SU-DHL-6 (cell line): ENCODE data around the gene FPR2.

ENCODE experiments used
- EZH2phosphoT487 ChIP-seq: fragments of 200-600 bp; sonication (generic), shearing (Covaris generic); conservative IDR thresholded peaks from 2 replicates; pipeline ENCODE4 v1.6.1; 2018; ENCODE audit warnings: mild to moderate bottlenecking, antibody characterized with exemption, low read length, moderate library complexity, mixed read lengths
- TF ChIP-seq, protein P1 (sequence below): fragments of 200-600 bp; sonication (generic); IDR thresholded peaks from one replicate; pipeline ENCODE4 v1.5.1; 2017; ENCODE audit warnings: antibody characterized with exemption, mild to moderate bottlenecking, low read length, moderate library complexity; ENCODE audit not compliant: insufficient read depth, poor library complexity, severe bottlenecking

GRCh38 chr19:51788029-51788428 lies 27.0 kb downstream of the FPR2 start:
- TF ChIP-seq, protein P1, sequence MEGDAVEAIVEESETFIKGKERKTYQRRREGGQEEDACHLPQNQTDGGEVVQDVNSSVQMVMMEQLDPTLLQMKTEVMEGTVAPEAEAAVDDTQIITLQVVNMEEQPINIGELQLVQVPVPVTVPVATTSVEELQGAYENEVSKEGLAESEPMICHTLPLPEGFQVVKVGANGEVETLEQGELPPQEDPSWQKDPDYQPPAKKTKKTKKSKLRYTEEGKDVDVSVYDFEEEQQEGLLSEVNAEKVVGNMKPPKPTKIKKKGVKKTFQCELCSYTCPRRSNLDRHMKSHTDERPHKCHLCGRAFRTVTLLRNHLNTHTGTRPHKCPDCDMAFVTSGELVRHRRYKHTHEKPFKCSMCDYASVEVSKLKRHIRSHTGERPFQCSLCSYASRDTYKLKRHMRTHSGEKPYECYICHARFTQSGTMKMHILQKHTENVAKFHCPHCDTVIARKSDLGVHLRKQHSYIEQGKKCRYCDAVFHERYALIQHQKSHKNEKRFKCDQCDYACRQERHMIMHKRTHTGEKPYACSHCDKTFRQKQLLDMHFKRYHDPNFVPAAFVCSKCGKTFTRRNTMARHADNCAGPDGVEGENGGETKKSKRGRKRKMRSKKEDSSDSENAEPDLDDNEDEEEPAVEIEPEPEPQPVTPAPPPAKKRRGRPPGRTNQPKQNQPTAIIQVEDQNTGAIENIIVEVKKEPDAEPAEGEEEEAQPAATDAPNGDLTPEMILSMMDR: no peak
- no peak for TF ChIP-seq EZH2phosphoT487
